ENCODE results near the gene TMEM259. TPM values are rescaled to one million over a fixed set of nuclear protein-coding genes. Genes with fewer than 3 reads are reported as not detected.

TMEM259 gene
- total RNA-seq, 1 experiment from 2014 or later = 155 TPM

GRCh38 chr19:1061987-1062386 is 41.1 kb upstream of the TMEM259 start:
- Histone ChIP-seq H3K9me2 (ENCODE audit: insufficient read depth) (no peaks in the 10 kb centered on the region), H4K20me1 (ENCODE audit: insufficient read depth) (no peaks in the 10 kb centered on the region), H3K9me3 (ENCODE audit: insufficient read depth, low read depth) (no peaks in the 10 kb centered on the region), H2AFZ (no peak overlapping the region), H3K79me2 (ENCODE audit: low read depth) (no peaks in the 10 kb centered on the region), H3K27ac (no peak overlapping the region), H3K4me3 (no peak overlapping the region), H3K4me2 (no peak overlapping the region), H3F3A (ENCODE audit: insufficient read depth, low read depth) (peaks cover 26% of the 10 kb centered on the region), H3K27me3 (ENCODE audit: insufficient read depth, low read depth) (no peaks in the 10 kb centered on the region), H3K4me1 (replicated peaks; ENCODE audit: insufficient read depth) (peaks cover 19% of the 10 kb centered on the region), H3K36me3 (ENCODE audit: low read depth) (no peaks in the 10 kb centered on the region)
- POLR2A ChIA-PET (ENCODE audit: unreplicated experiment) = no interaction called here
- TF ChIP-seq EZH2 (IDR thresholded peaks at IDR 0.05; ENCODE audit: low read depth) (no peak), CTCF (conservative IDR thresholded peaks at IDR 0.05) (no peak)
- CTCF ChIA-PET = no interaction called here
- no TSS peak for BruUV-seq (replicated peaks)
- intact Hi-C loops (cut with micrococcal nuclease; ENCODE audit: unreplicated experiment) = no loop called here
- DNase-seq = no peak

GRCh38 chr19:1060689-1061088 is 39.8 kb upstream of the TMEM259 start:
- Histone ChIP-seq H3K79me2 (ENCODE audit: low read depth) (no peaks in the 10 kb centered on the region), H4K20me1 (ENCODE audit: insufficient read depth) (no peaks in the 10 kb centered on the region), H3K4me3 (no peak overlapping the region), H3K9me2 (ENCODE audit: insufficient read depth) (no peaks in the 10 kb centered on the region), H3F3A (ENCODE audit: insufficient read depth, low read depth) (peaks cover 19% of the 10 kb centered on the region), H3K27me3 (ENCODE audit: insufficient read depth, low read depth) (no peaks in the 10 kb centered on the region), H3K27ac (no peak overlapping the region), H3K4me1 (replicated peaks; ENCODE audit: insufficient read depth) (peaks cover 8% of the 10 kb centered on the region), H3K4me2 (no peak overlapping the region), H3K36me3 (ENCODE audit: low read depth) (no peaks in the 10 kb centered on the region), H3K9me3 (ENCODE audit: insufficient read depth, low read depth) (no peaks in the 10 kb centered on the region), H2AFZ (no peak overlapping the region)
- CTCF ChIA-PET = no interaction called here
- no TSS peak for BruUV-seq (replicated peaks)
- POLR2A ChIA-PET (ENCODE audit: unreplicated experiment) = no interaction called here
- intact Hi-C loops (cut with micrococcal nuclease; ENCODE audit: unreplicated experiment) = no loop called here
- DNase-seq = no peak
- TF ChIP-seq EZH2 (IDR thresholded peaks at IDR 0.05; ENCODE audit: low read depth) = no peak
- no peak for TF ChIP-seq CTCF (conservative IDR thresholded peaks at IDR 0.05)

- TF ChIP-seq EZH2 (IDR thresholded peaks at IDR 0.05; ENCODE audit: low read depth) (no peak), CTCF (conservative IDR thresholded peaks at IDR 0.05) (no peak)
- no peak overlapping the region for H3K4me3 ChIP-seq
- H3K9me2 ChIP-seq (ENCODE audit: insufficient read depth) = no peaks in the 10 kb centered on the region
- no peaks in the 10 kb centered on the region for H3K4me1 ChIP-seq (replicated peaks; ENCODE audit: insufficient read depth)
- intact Hi-C loops (cut with micrococcal nuclease; ENCODE audit: unreplicated experiment) = no loop called here
- H3K27me3 ChIP-seq (ENCODE audit: insufficient read depth, low read depth) = no peaks in the 10 kb centered on the region
- no peaks in the 10 kb centered on the region for H4K20me1 ChIP-seq (ENCODE audit: insufficient read depth)
- H3K9me3 ChIP-seq (ENCODE audit: insufficient read depth, low read depth) = no peaks in the 10 kb centered on the region
- no peak overlapping the region for H3K27ac ChIP-seq
- POLR2A ChIA-PET (ENCODE audit: unreplicated experiment) = no interaction called here
- CTCF ChIA-PET = no interaction called here
- no peaks in the 10 kb centered on the region for H3K36me3 ChIP-seq (ENCODE audit: low read depth)
- no peak overlapping the region for H3K4me2 ChIP-seq
- no peak for DNase-seq
- no peak overlapping the region for H2AFZ ChIP-seq
- BruUV-seq (replicated peaks) = no TSS peak
- no peaks in the 10 kb centered on the region for H3K79me2 ChIP-seq (ENCODE audit: low read depth)
- H3F3A ChIP-seq (ENCODE audit: insufficient read depth, low read depth) = peaks cover 5% of the 10 kb centered on the region; the same call in 1 of the 2 replicates
Measured at GRCh38 chr19:1058112-1058511, 37.2 kb upstream of the TMEM259 start.
